K562 (cell line): ENCODE results near the gene EPHB4. TPM values are rescaled to one million over a fixed set of nuclear protein-coding genes. Genes with fewer than 3 reads are reported as not detected.

ENCODE experiments used
- BDP1 ChIP-seq: IDR thresholded peaks from 3 replicates; pipeline ENCODE4 v1.6.1; 2011; ENCODE audit not compliant: insufficient read length, insufficient read depth
- CCAR2 ChIP-seq: fragments of 200-400 bp; formaldehyde crosslinking; IDR thresholded peaks from 2 replicates; pipeline ENCODE4 v1.6.1; 2017; ENCODE audit warnings: mild to moderate bottlenecking, low read depth, low read length
- HDAC8 ChIP-seq: fragments of 450-650 bp; IDR thresholded peaks from 2 replicates; pipeline ENCODE4 v1.6.1; 2016; ENCODE audit warnings: mild to moderate bottlenecking, missing genetic modification characterization, moderate library complexity, missing compliant biosample characterization
- HDGF ChIP-seq: fragments of 450-650 bp; IDR thresholded peaks from 2 replicates; pipeline ENCODE4 v1.6.1; 2016
- JUND ChIP-seq, 2 experiments: IDR thresholded peaks; 2 replicates in 1 of 2; 3 replicates in 1 of 2; pipeline ENCODE4 v1.6.1; 2011; ENCODE audit warnings: borderline replicate concordance in 2 of 2, low read depth in 2 of 2, low read length in 2 of 2, improper control_type of control experiment in 1 of 2, missing biosample characterization in 1 of 2, missing genetic modification characterization in 1 of 2, missing genetic modification reagents in 1 of 2
- MAFF ChIP-seq: IDR thresholded peaks from 2 replicates; pipeline ENCODE4 v1.6.1; 2012; ENCODE audit warnings: low read length, improper control_type of control experiment
- MEF2A ChIP-seq: IDR thresholded peaks from 2 replicates; pipeline ENCODE4 v1.6.1; 2011; ENCODE audit warnings: low read depth, mild to moderate bottlenecking, low read length, moderate library complexity; ENCODE audit not compliant: control insufficient read depth
- NCOA1 ChIP-seq: fragments of 450-650 bp; IDR thresholded peaks from 2 replicates; pipeline ENCODE4 v1.6.1; 2016; ENCODE audit warnings: low read depth
- NONO ChIP-seq, 2 experiments: fragments of 200-400 bp in 1 of 2; fragments of 450-650 bp in 1 of 2; formaldehyde crosslinking in 1 of 2; IDR thresholded peaks; 2 replicates each; pipeline ENCODE4 v1.6.1; 2017; ENCODE audit warnings: low read depth in 2 of 2, mild to moderate bottlenecking in 2 of 2, moderate library complexity in 2 of 2, low read length in 1 of 2
- NR2F6 ChIP-seq: fragments of 450-650 bp; formaldehyde crosslinking; IDR thresholded peaks from 2 replicates; pipeline ENCODE4 v1.4.0; 2020; ENCODE audit warnings: mild to moderate bottlenecking
- PHB2 ChIP-seq: fragments of 450-650 bp; IDR thresholded peaks from 2 replicates; pipeline ENCODE4 v1.6.1; 2017; ENCODE audit warnings: low read depth
- RHOXF2B ChIP-seq: fragments of 250-450 bp; sonication (Bioruptor Pico); conservative IDR thresholded peaks from 2 replicates; pipeline ENCODE4 v1.5.1; 2021
- SAP30 ChIP-seq: fragments of 200-600 bp; sonication (generic); IDR thresholded peaks from 2 replicates; pipeline ENCODE4 v1.6.1; 2012; ENCODE audit warnings: borderline replicate concordance, low read depth, mild to moderate bottlenecking, moderate library complexity, low read length, control low read depth, inconsistent platforms; ENCODE audit not compliant: insufficient read depth, poor library complexity, severe bottlenecking
- SMAD4 ChIP-seq: fragments of 250-450 bp; sonication (Bioruptor Pico); conservative IDR thresholded peaks from 2 replicates; pipeline ENCODE4 v1.8.0; 2021; ENCODE audit warnings: inconsistent platforms, mild to moderate bottlenecking, moderate library complexity
- TEAD1 ChIP-seq, 2 experiments: fragments of 450-650 bp in 1 of 2; sonication (generic) in 1 of 2; formaldehyde crosslinking; IDR thresholded peaks; 2 replicates each; pipeline versions ENCODE4 v1.4.0 to v1.8.0; 2020 to 2022; ENCODE audit warnings: mild to moderate bottlenecking in 2 of 2, missing genetic modification reagents in 1 of 2
- ZNF140 ChIP-seq: fragments of 250-450 bp; sonication (Bioruptor Pico); IDR thresholded peaks from 2 replicates; pipeline ENCODE4 v1.8.0; 2021; ENCODE audit warnings: moderate library complexity, mild to moderate bottlenecking, inconsistent platforms
- ZNF668 ChIP-seq: fragments of 250-450 bp; sonication (Bioruptor Pico); IDR thresholded peaks from 2 replicates; pipeline ENCODE4 v1.8.0; 2022; ENCODE audit warnings: mild to moderate bottlenecking, inconsistent platforms
- ZNF764 ChIP-seq: fragments of 250-450 bp; sonication (Bioruptor Pico); IDR thresholded peaks from 2 replicates; pipeline ENCODE4 v1.4.0; 2020; ENCODE audit warnings: low read depth, mild to moderate bottlenecking, moderate library complexity
- polyA plus RNA-seq, 8 experiments: library from polyadenylated mRNA; depleted of rRNA in 4 of 8; stranded (reverse) in 5 of 8; unstranded in 3 of 8; fragments of >200 nt; fragmentation: Nextera tagmentation in 2 of 8; fragmentation: Illumina TruSeq in 1 of 8; extraction: Ambion mirVana in 2 of 8; extraction: Trizol in 1 of 8; gene quantifications; 2 replicates each; pipeline versions ENCODE4 v1.2.1 to v1.2.3, GENCODE V29; 2011 to 2014; ENCODE audit warnings: inconsistent platforms in 1 of 8, missing spikeins in 1 of 8
- total RNA-seq, 7 experiments: library from RNA; depleted of rRNA in 6 of 7; stranded (reverse); fragments of >200 nt in 6 of 7; fragmentation: Illumina TruSeq in 2 of 7; extraction: Trizol in 2 of 7; gene quantifications; 2 replicates each; pipeline versions ENCODE4 v1.2.1 to v1.2.3, GENCODE V29; 2011 to 2021; ENCODE audit warnings: low replicate concordance in 1 of 7
- TF ChIP-seq, protein P1 (sequence below): fragments of 450-650 bp; formaldehyde crosslinking; IDR thresholded peaks from 2 replicates; pipeline ENCODE4 v1.4.0; 2022; ENCODE audit warnings: missing genetic modification characterization
- TF ChIP-seq, protein P2 (sequence below): fragments of 250-450 bp; sonication (Bioruptor Pico); IDR thresholded peaks from 2 replicates; pipeline ENCODE4 v1.8.0; 2022; ENCODE audit warnings: moderate library complexity, mild to moderate bottlenecking, inconsistent platforms
- TF ChIP-seq, protein P3 (sequence below): fragments of 250-450 bp; sonication (Bioruptor Pico); IDR thresholded peaks from 2 replicates; pipeline ENCODE4 v1.4.0; 2020; ENCODE audit warnings: mild to moderate bottlenecking, moderate library complexity
- TF ChIP-seq, protein P4 (sequence below): fragments of 450-650 bp; formaldehyde crosslinking; conservative IDR thresholded peaks from 2 replicates; pipeline ENCODE4 v1.4.0; 2022; ENCODE audit warnings: mild to moderate bottlenecking, missing genetic modification characterization

Gene EPHB4
- total and polyA plus RNA-seq, 9 of the 15 experiments (the other 6 are each of a cell fraction or from before 2014, with no cell fraction given): 1.2 to 82.1 (median 37.9) TPM

DNA sequence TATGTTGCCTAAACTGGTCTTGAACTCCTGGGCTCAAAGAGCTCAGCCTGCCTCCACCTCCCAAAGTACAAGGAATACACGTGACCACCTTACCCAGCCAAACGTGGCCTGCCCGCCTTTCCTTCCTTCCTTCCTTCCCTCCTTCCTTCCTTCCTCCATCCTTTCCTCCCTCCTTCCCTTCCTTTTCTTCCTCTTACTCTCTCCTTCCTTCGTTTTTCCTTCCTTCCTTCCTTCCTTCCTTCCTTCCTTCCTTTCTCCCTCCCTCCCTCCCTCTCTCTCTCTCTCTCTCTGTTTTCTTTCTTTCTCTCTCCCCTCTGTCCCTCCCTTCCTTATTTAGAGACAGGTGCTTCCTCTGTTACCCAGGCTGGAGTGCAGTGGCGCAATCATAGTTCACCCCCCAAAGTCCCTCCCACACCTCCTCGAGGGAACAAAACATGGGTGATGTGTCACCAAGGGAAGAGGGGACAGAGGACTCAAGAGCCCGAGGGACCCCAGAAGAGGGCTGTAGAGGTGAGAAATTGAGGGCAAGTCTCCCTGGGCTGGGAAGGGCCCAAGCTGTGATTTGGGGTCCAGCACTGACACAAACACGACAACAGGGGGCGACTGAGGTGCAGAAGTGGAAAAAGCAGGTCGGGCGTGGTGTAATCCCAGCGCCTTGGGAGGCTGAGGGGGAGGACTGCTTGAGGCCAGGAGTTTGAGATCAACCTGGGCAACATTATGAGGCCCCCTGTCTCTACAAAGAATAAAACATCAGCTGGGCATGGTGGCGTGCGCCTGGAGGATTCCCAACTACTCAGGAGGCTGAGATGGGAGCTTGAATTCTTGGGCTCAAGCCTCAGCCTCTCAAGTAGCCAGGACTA is 28.1 kb downstream of the EPHB4 start (continued):
- TF ChIP-seq JUND (IDR thresholded peaks at IDR 0.05; ENCODE audit: borderline replicate concordance, low read depth, low read length) (peak; percentile 54), JUND (tag; IDR thresholded peaks at IDR 0.05; ENCODE audit: borderline replicate concordance, low read depth, low read length) (no peak; the same call in 2 of the 3 replicates), NR2F6 (no peak), HDAC8 (tag) (no peak), CCAR2 (no peak), SMAD4 (CRISPR knock-in tag) (peak; percentile 37; the same call in 1 of the 2 replicates), NONO (IDR thresholded peaks at IDR 0.05; ENCODE audit: low read depth in 2 of 2, low read length in 1 of 2) (no peak), HDGF (no peak), TEAD1 (CRISPR knock-in tag; IDR thresholded peaks at IDR 0.05) (no peak), NCOA1 (no peak), ZNF140 (CRISPR knock-in tag) (no peak), ZNF668 (CRISPR knock-in tag) (no peak), BDP1 (no peak), PHB2 (0 out of 2 replicates have a peak, but pooled peaks have one; percentile 12), MAFF (no peak), MEF2A (no peak), ZNF764 (no peak), SAP30 (no peak), RHOXF2B (CRISPR knock-in tag) (no peak)
- TF ChIP-seq, protein P1, sequence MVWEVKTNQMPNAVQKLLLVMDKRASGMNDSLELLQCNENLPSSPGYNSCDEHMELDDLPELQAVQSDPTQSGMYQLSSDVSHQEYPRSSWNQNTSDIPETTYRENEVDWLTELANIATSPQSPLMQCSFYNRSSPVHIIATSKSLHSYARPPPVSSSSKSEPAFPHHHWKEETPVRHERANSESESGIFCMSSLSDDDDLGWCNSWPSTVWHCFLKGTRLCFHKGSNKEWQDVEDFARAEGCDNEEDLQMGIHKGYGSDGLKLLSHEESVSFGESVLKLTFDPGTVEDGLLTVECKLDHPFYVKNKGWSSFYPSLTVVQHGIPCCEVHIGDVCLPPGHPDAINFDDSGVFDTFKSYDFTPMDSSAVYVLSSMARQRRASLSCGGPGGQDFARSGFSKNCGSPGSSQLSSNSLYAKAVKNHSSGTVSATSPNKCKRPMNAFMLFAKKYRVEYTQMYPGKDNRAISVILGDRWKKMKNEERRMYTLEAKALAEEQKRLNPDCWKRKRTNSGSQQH (CRISPR knock-in tag): peak; percentile 55; the same call in 1 of the 2 replicates
- TF ChIP-seq, protein P2, sequence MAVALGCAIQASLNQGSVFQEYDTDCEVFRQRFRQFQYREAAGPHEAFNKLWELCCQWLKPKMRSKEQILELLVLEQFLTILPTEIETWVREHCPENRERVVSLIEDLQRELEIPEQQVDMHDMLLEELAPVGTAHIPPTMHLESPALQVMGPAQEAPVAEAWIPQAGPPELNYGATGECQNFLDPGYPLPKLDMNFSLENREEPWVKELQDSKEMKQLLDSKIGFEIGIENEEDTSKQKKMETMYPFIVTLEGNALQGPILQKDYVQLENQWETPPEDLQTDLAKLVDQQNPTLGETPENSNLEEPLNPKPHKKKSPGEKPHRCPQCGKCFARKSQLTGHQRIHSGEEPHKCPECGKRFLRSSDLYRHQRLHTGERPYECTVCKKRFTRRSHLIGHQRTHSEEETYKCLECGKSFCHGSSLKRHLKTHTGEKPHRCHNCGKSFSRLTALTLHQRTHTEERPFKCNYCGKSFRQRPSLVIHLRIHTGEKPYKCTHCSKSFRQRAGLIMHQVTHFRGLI (CRISPR knock-in tag): no peak
- TF ChIP-seq, protein P3, sequence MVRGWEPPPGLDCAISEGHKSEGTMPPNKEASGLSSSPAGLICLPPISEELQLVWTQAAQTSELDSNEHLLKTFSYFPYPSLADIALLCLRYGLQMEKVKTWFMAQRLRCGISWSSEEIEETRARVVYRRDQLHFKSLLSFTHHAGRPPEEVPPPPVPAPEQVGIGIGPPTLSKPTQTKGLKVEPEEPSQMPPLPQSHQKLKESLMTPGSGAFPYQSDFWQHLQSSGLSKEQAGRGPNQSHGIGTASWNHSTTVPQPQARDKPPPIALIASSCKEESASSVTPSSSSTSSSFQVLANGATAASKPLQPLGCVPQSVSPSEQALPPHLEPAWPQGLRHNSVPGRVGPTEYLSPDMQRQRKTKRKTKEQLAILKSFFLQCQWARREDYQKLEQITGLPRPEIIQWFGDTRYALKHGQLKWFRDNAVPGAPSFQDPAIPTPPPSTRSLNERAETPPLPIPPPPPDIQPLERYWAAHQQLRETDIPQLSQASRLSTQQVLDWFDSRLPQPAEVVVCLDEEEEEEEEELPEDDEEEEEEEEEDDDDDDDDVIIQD (CRISPR knock-in tag): no peak
- TF ChIP-seq, protein P4, sequence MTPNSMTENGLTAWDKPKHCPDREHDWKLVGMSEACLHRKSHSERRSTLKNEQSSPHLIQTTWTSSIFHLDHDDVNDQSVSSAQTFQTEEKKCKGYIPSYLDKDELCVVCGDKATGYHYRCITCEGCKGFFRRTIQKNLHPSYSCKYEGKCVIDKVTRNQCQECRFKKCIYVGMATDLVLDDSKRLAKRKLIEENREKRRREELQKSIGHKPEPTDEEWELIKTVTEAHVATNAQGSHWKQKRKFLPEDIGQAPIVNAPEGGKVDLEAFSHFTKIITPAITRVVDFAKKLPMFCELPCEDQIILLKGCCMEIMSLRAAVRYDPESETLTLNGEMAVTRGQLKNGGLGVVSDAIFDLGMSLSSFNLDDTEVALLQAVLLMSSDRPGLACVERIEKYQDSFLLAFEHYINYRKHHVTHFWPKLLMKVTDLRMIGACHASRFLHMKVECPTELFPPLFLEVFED: 0 out of 2 replicates have a peak, but pooled peaks have one; percentile 14
